ENCODE data around the gene ARPC4.

DNA sequence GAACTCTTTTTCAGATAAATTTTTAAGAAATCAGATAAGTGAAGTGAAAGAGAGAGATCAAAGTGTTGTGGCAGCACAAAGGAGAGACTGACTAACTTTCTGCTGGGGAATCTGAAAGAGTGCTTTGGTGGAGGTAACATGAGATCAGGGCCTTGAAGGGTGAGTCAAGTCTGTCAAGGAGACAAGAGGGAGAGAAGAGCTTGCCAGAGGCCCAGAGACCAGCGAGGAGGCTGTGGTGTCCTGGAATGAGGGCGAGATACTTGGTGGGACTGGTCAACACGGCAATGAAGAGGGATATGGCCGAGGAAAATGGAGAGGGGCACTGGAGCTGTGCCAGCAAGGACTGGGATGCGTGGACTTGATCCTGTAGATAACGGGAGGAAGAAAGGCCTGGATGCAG is 5.2 kb upstream of the ARPC4 start:
- TF ChIP-seq, protein P1, sequence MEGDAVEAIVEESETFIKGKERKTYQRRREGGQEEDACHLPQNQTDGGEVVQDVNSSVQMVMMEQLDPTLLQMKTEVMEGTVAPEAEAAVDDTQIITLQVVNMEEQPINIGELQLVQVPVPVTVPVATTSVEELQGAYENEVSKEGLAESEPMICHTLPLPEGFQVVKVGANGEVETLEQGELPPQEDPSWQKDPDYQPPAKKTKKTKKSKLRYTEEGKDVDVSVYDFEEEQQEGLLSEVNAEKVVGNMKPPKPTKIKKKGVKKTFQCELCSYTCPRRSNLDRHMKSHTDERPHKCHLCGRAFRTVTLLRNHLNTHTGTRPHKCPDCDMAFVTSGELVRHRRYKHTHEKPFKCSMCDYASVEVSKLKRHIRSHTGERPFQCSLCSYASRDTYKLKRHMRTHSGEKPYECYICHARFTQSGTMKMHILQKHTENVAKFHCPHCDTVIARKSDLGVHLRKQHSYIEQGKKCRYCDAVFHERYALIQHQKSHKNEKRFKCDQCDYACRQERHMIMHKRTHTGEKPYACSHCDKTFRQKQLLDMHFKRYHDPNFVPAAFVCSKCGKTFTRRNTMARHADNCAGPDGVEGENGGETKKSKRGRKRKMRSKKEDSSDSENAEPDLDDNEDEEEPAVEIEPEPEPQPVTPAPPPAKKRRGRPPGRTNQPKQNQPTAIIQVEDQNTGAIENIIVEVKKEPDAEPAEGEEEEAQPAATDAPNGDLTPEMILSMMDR (conservative IDR thresholded peaks at IDR 0.05; ENCODE audit: low read depth, low read length): no peak
- no peak for TF ChIP-seq EZH2 (IDR thresholded peaks at IDR 0.05; ENCODE audit: borderline replicate concordance, low read depth, low read length, poor library complexity, severe bottlenecking)

Measured in A673 (cell line).